Activated CD4-positive, alpha-beta memory T cell treated with anti-CD3 and anti-CD28 coated beads for 36 hours (primary cell): Measurements from ENCODE around the gene CYYR1. TPM values are rescaled to one million over a fixed set of nuclear protein-coding genes. Genes with fewer than 3 reads are reported as not detected.

Experiments
- CTCF ChIA-PET: fragments of 350-600 bp; sonication (Branson Sonifier 250); formaldehyde crosslinking; loops from one replicate; lab custom pipeline; 2021; ENCODE audit warnings: antibody characterized with exemption, inconsistent platforms; lab: Charles Lee
- POLR2A ChIA-PET: fragments of 350-600 bp; sonication (Branson Sonifier 250); formaldehyde crosslinking; loops from one replicate; lab custom pipeline; 2021; ENCODE audit warnings: antibody characterized with exemption; lab: Charles Lee
- DNase-seq: peaks from one replicate; pipeline ENCODE4 v3.0.0-alpha.2; 2020
- H3K27ac Mint-ChIP-seq: one replicate; pipeline ENCODE4 v1.8.0; 2021; ENCODE audit warnings: mixed read lengths
- H3K27me3 Mint-ChIP-seq: one replicate; pipeline ENCODE4 v1.8.0; 2021; ENCODE audit warnings: mixed read lengths
- H3K36me3 Mint-ChIP-seq: one replicate; pipeline ENCODE4 v1.8.0; 2021; ENCODE audit warnings: mixed read lengths
- H3K4me1 Mint-ChIP-seq: one replicate; pipeline ENCODE4 v1.8.0; 2021; ENCODE audit warnings: low read depth, mixed read lengths
- H3K4me3 Mint-ChIP-seq: one replicate; pipeline ENCODE4 v1.8.0; 2021; ENCODE audit warnings: mild to moderate bottlenecking, mixed read lengths
- H3K9me3 Mint-ChIP-seq: one replicate; pipeline ENCODE4 v1.8.0; 2021; ENCODE audit warnings: mixed read lengths
- intact Hi-C: fragments of 100-400 bp; cut with micrococcal nuclease; formaldehyde crosslinking; loops from one replicate; pipeline ENCODE4 v1.15.1; 2023
- total RNA-seq, 2 experiments: library from RNA; stranded (reverse); gene quantifications; one replicate each; pipeline ENCODE4 v1.2.3, GENCODE V29; 2021

CYYR1 gene
- total RNA-seq, 2 experiments from 2014 or later: not detected

DNA sequence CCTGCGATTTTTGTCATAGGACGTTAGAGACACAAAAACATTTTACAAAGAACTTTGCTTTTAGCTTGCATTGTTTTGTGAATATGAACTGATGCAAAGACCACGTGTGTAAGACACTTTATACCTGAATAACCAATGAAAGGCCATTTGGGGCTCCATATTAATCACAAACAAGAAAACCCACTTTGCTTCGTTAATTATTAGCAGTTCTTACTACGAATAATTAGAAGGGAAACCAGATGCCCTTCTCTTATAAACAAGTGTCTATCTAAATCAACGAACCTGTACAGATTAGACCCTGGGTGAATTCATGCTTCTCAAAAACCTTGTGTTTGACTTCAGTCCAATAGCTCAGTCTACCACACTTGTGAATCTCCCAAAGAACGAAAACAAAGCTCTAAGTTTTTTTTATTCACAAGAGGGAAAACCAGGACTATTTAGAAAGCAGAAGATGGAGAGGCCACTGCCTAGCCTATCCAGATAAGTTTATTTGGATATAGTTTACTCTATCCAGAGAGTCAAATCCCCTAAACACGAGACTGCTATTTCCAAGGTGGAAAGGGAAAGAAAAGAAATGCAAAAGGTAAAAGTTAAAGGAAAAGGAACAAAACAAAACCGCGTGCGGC, 897 bp downstream of the CYYR1 start:
- peaks cover 5% of the 10 kb centered on the region for H3K4me1 Mint-ChIP-seq
- no peak for DNase-seq
- H3K27ac Mint-ChIP-seq: no peak overlapping the region
- ChIA-PET POLR2A (no interaction called here), CTCF (no interaction called here)
- no peak overlapping the region for H3K4me3 Mint-ChIP-seq
- H3K9me3 Mint-ChIP-seq: no peaks in the 10 kb centered on the region
- intact Hi-C loops: no loop called here
- peaks cover 18% of the 10 kb centered on the region for H3K27me3 Mint-ChIP-seq
- H3K36me3 Mint-ChIP-seq: peaks cover 8% of the 10 kb centered on the region

GRCh38 chr21:26570203-26570602, 2.9 kb downstream of the CYYR1 start:
- POLR2A ChIA-PET: no interaction called here
- intact Hi-C loops: no loop called here
- CTCF ChIA-PET: no interaction called here
- DNase-seq: no peak
- no peak overlapping the region for H3K4me3 Mint-ChIP-seq
- peaks cover 8% of the 10 kb centered on the region for H3K36me3 Mint-ChIP-seq
- peaks cover 16% of the 10 kb centered on the region for H3K27me3 Mint-ChIP-seq
- no peak overlapping the region for H3K27ac Mint-ChIP-seq
- H3K4me1 Mint-ChIP-seq: peaks cover 5% of the 10 kb centered on the region
- no peaks in the 10 kb centered on the region for H3K9me3 Mint-ChIP-seq

DNA sequence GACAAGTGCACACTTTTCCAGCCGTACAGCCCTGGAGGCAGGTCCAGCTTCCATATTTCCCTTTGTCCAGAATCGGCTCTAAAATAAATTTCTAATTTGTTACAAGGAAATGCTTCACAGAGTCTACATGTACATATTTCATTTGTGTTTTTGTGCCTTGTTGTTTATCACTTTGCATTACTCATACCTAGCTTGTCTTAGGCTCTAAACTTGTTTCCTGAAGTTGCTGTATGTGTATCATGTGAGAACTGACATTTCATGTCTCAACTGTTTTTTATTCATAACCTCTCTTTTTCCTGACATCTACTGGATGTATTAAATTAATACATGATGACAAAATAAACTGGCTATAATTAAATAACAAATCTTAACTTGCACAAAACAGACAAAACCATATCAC, 7.5 kb downstream of the CYYR1 start:
- H3K4me3 Mint-ChIP-seq: no peak overlapping the region
- no peak overlapping the region for H3K27ac Mint-ChIP-seq
- H3K4me1 Mint-ChIP-seq: no peaks in the 10 kb centered on the region
- no peaks in the 10 kb centered on the region for H3K36me3 Mint-ChIP-seq
- intact Hi-C loops: no loop called here
- ChIA-PET CTCF (no interaction called here), POLR2A (no interaction called here)
- H3K27me3 Mint-ChIP-seq: peaks cover 3% of the 10 kb centered on the region
- no peaks in the 10 kb centered on the region for H3K9me3 Mint-ChIP-seq
- no peak for DNase-seq

GRCh38 chr21:26565111-26565510, 8.0 kb downstream of the CYYR1 start:
- ChIA-PET POLR2A (no interaction called here), CTCF (no interaction called here)
- no peaks in the 10 kb centered on the region for H3K36me3 Mint-ChIP-seq
- H3K27ac Mint-ChIP-seq: no peak overlapping the region
- no peaks in the 10 kb centered on the region for H3K4me1 Mint-ChIP-seq
- intact Hi-C loops: no loop called here
- no peak overlapping the region for H3K4me3 Mint-ChIP-seq
- H3K9me3 Mint-ChIP-seq: no peaks in the 10 kb centered on the region
- no peak for DNase-seq
- peaks cover 2% of the 10 kb centered on the region for H3K27me3 Mint-ChIP-seq

DNA sequence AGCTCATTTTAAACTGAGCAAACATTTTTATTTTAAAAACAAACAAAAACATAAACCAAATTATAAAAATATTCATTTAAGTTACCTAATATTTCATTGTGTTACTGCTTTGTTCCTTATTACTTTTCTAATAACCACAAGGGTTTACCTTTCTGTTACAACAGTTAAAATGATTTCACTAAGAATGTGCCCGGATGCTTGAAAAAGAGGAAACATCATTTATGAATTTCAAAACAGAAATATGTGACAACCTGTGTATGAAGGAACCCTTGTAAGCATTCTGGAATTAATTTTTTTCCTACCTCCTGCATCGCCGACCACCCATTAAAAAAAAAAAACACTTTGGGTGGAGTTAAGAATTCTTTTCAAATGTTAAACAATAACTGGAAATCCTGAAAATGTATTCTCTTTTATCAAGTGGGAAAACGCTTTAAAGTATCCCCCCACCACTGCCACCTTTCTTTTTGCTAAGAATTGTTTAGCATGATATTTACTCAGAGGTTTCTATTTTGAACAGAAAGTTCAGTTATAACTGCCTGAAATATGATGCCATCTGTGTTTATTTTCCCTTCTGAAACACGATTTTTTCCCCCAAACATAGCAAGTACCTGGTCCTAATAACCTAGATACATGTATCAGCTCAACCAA, 9.1 kb downstream of the CYYR1 start:
- H3K27ac Mint-ChIP-seq: no peak overlapping the region
- H3K9me3 Mint-ChIP-seq: no peaks in the 10 kb centered on the region
- DNase-seq: no peak
- no peaks in the 10 kb centered on the region for H3K36me3 Mint-ChIP-seq
- no peak overlapping the region for H3K4me3 Mint-ChIP-seq
- H3K4me1 Mint-ChIP-seq: no peaks in the 10 kb centered on the region
- peaks cover 2% of the 10 kb centered on the region for H3K27me3 Mint-ChIP-seq
- intact Hi-C loops: no loop called here
- ChIA-PET POLR2A (no interaction called here), CTCF (no interaction called here)

GRCh38 chr21:26560612-26561011, 12.5 kb downstream of the CYYR1 start:
- H3K36me3 Mint-ChIP-seq: no peaks in the 10 kb centered on the region

DNA sequence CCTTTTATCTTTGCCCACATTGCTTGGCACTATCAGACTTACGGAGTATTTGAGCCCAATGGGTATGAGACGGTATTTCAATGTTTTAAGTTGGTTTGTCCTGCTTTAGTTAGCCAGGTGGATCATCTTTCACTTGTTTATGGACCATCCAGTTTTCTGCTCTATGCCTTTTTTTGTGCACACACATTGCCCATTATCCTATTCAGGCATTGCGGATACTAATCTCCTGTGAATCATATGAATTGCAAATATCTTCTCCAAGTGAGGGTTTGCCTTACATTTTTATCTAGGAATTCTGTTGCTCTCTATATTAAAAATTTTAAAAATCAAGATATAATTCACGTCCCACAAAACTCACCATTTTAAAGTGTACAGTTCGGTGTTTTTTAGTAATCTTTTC, 14.0 kb downstream of the CYYR1 start:
- intact Hi-C loops: no loop called here
- Mint-ChIP-seq H3K4me3 (no peak overlapping the region), H3K9me3 (no peaks in the 10 kb centered on the region), H3K27me3 (peaks cover 2% of the 10 kb centered on the region), H3K36me3 (no peaks in the 10 kb centered on the region), H3K4me1 (no peaks in the 10 kb centered on the region), H3K27ac (no peak overlapping the region)
- DNase-seq: no peak
- ChIA-PET CTCF (no interaction called here), POLR2A (no interaction called here)

More at GRCh38 chr21:26560612-26561011, 12.5 kb downstream of the CYYR1 start:
- Mint-ChIP-seq H3K4me1 (no peaks in the 10 kb centered on the region), H3K9me3 (no peaks in the 10 kb centered on the region), H3K27ac (no peak overlapping the region), H3K27me3 (peaks cover 2% of the 10 kb centered on the region), H3K4me3 (no peak overlapping the region)
- DNase-seq: no peak
- intact Hi-C loops: no loop called here
- CTCF ChIA-PET: no interaction called here
- POLR2A ChIA-PET: no interaction called here

DNA sequence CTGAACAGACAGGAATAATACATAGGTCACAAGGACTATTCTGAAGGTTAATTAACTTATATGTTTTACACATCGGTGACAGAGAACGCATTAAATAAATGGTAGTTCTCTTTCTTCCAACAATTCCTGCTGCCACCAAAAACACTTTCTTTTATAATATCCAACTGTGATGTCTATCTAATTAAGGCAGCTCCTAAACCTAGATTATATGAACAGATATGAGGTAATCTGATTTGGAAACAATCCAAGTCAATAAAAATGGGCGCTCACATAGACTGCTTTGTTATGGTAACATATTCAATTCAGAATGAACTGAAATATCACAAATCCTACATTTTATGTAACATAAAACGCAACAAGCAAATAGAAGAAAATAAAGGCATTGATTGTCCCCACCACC, 16.0 kb downstream of the CYYR1 start:
- Mint-ChIP-seq H3K27me3 (peaks cover 2% of the 10 kb centered on the region), H3K36me3 (no peaks in the 10 kb centered on the region), H3K4me3 (no peak overlapping the region), H3K27ac (no peak overlapping the region), H3K4me1 (no peaks in the 10 kb centered on the region), H3K9me3 (no peaks in the 10 kb centered on the region)
- CTCF ChIA-PET: no interaction called here
- intact Hi-C loops: no loop called here
- no peak for DNase-seq
- POLR2A ChIA-PET: no interaction called here

- no peak overlapping the region for H3K27ac Mint-ChIP-seq
- H3K36me3 Mint-ChIP-seq: no peaks in the 10 kb centered on the region
- POLR2A ChIA-PET: no interaction called here
- no peaks in the 10 kb centered on the region for H3K9me3 Mint-ChIP-seq
- H3K4me3 Mint-ChIP-seq: no peak overlapping the region
- no peak for DNase-seq
- H3K4me1 Mint-ChIP-seq: no peaks in the 10 kb centered on the region
- CTCF ChIA-PET: no interaction called here
- H3K27me3 Mint-ChIP-seq: no peaks in the 10 kb centered on the region
- intact Hi-C loops: no loop called here
Measured at GRCh38 chr21:26555540-26556146, 17.4 kb downstream of the CYYR1 start.

GRCh38 chr21:26554365-26554764, 18.7 kb downstream of the CYYR1 start:
- Mint-ChIP-seq H3K4me1 (no peaks in the 10 kb centered on the region), H3K36me3 (no peaks in the 10 kb centered on the region), H3K27ac (no peak overlapping the region), H3K9me3 (no peaks in the 10 kb centered on the region), H3K27me3 (no peaks in the 10 kb centered on the region), H3K4me3 (no peak overlapping the region)
- POLR2A ChIA-PET: no interaction called here
- CTCF ChIA-PET: no interaction called here
- intact Hi-C loops: no loop called here
- DNase-seq: no peak

DNA sequence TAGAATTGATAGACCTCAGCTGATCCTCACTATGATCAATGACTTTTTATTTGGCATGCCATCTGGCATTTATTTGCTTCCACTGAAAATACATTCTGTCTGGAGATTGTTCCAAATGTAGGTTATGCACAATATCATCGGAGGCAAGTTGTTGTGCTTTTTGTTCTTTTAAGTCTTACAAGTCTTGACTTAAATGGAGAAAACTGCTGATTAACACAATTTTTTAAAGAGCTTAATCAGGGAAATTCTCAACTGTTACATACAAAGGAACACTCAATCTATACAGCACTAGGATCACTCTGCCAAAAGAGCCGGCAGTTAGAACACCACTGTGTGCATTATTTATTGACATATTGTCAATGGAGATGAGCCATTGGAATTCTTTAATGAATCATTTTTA, 19.2 kb downstream of the CYYR1 start:
- Mint-ChIP-seq H3K4me3 (no peak overlapping the region), H3K9me3 (no peaks in the 10 kb centered on the region), H3K27me3 (no peaks in the 10 kb centered on the region), H3K4me1 (no peaks in the 10 kb centered on the region), H3K27ac (no peak overlapping the region), H3K36me3 (no peaks in the 10 kb centered on the region)
- DNase-seq: no peak
- intact Hi-C loops: no loop called here
- POLR2A ChIA-PET: no interaction called here
- CTCF ChIA-PET: no interaction called here

DNA sequence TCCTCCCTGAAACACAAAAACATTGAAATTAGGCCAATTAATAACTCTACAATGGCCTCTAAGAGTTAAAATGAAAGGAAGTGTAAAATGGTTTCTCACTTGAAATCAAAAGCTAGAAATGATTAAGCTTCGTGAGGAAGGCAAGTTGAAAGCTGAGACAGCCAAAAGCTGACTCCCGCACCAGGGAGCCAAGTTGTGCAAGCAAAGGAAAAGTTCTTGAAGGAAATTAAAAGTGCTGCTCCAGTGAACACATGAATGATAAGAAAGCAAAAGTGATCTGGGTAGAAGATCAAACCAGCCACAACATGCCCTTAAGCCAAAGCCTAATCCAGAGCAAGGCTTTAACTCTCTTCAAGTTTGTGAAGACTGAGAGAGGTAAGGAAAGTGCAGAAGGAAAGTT, 22.8 kb downstream of the CYYR1 start:
- Mint-ChIP-seq H3K27me3 (no peaks in the 10 kb centered on the region), H3K27ac (no peak overlapping the region), H3K9me3 (no peaks in the 10 kb centered on the region), H3K4me3 (no peak overlapping the region), H3K36me3 (no peaks in the 10 kb centered on the region), H3K4me1 (no peaks in the 10 kb centered on the region)
- intact Hi-C loops: no loop called here
- CTCF ChIA-PET: no interaction called here
- no peak for DNase-seq
- POLR2A ChIA-PET: no interaction called here
